ENCODE data around the gene OR2A1.
"Not testable (repeated sequence)": the region's sequence is repeated elsewhere in the genome, so short reads cannot be mapped to it uniquely, and the experiment has no call there.

DNA sequence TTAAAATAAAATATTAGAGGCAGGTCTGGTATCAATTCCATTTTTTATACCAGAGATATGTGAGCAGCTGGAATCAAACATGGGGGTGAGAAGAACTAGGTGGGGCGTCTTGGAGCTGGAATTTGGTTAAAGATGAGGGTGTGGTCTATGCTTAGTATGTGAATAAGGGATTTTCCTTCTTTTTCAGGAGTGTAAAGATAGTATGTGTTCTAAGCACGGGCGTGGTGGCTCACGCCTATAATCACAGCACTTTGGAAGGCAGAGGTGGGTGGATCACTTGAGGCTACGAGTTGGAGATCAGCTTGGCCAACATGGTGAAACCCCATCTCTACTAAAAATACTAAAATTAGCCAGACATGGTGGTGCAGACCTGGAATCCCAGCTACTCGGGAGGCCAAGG is 36.9 kb upstream of the OR2A1 start:
- TF ChIP-seq, protein P1, sequence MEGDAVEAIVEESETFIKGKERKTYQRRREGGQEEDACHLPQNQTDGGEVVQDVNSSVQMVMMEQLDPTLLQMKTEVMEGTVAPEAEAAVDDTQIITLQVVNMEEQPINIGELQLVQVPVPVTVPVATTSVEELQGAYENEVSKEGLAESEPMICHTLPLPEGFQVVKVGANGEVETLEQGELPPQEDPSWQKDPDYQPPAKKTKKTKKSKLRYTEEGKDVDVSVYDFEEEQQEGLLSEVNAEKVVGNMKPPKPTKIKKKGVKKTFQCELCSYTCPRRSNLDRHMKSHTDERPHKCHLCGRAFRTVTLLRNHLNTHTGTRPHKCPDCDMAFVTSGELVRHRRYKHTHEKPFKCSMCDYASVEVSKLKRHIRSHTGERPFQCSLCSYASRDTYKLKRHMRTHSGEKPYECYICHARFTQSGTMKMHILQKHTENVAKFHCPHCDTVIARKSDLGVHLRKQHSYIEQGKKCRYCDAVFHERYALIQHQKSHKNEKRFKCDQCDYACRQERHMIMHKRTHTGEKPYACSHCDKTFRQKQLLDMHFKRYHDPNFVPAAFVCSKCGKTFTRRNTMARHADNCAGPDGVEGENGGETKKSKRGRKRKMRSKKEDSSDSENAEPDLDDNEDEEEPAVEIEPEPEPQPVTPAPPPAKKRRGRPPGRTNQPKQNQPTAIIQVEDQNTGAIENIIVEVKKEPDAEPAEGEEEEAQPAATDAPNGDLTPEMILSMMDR (IDR thresholded peaks at IDR 0.05; ENCODE audit: borderline replicate concordance, extremely low read depth, low read length, poor library complexity, severe bottlenecking), result not testable (repeated sequence)
- not testable (repeated sequence) for TF ChIP-seq EZH2 (IDR thresholded peaks at IDR 0.05; ENCODE audit: borderline replicate concordance, low read depth, low read length, severe bottlenecking)

Data from DND-41 (cell line).